ENCODE measurements around the gene ATP1A2. TPM values are rescaled to one million over a fixed set of nuclear protein-coding genes. Genes with fewer than 3 reads are reported as not detected.

ATP1A2 gene
- polyA plus RNA-seq, 1 experiment = 6.2 TPM

DNA sequence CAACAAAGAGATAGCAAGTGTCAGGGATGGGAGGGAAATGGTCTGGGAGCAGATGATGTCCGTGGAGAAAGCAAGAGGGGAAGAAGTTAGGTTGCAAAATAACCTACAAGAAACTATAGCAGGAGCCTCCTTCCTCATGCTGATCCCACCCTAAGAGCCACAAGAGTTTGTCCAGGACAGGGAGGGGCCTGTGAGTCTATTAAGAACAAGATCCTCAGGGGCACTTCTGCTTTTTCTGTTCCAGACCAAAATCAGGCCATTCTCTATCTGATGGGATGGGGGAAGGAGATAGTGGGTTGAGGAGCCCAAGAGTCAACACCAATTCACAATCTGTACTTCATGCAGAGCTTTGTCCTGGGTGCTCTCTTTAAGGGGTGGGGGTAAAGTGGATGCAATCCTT is 28.1 kb downstream of the ATP1A2 start:
- CTCF ChIA-PET = no interaction called here

DNA sequence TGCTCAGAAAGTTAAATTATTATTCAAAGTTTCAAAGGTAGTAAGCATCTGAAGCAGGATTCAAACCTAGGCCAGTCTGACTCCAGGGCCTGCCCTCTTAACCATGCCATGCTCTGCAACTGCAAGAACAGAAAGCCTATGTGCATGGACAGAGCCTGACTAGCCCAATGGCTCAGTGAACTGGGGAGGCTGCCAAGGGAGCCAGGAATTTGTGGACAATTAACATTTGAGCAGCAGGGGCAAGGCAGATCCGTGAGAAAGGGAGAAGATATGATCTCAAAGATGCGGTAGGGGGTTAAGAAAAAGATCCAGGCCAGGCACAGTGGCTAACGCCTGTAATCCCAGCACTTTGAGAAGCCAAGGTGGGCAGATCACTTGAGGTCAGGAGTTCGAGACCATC is 29.4 kb downstream of the ATP1A2 start:
- no peaks in the 10 kb centered on the region for H3K9me3 ChIP-seq (ENCODE audit: control insufficient read depth, insufficient read depth, low read length)
- H3K4me3 ChIP-seq (ENCODE audit: low read depth, low read length) = no peak overlapping the region
- no peak overlapping the region for H3K27ac ChIP-seq (ENCODE audit: low read depth, low read length)
- CTCF ChIA-PET = no interaction called here
- DNase-seq (ENCODE audit: low read depth, low spot score) = no peak
- POLR2A ChIA-PET = no interaction called here
- TF ChIP-seq, protein P1, sequence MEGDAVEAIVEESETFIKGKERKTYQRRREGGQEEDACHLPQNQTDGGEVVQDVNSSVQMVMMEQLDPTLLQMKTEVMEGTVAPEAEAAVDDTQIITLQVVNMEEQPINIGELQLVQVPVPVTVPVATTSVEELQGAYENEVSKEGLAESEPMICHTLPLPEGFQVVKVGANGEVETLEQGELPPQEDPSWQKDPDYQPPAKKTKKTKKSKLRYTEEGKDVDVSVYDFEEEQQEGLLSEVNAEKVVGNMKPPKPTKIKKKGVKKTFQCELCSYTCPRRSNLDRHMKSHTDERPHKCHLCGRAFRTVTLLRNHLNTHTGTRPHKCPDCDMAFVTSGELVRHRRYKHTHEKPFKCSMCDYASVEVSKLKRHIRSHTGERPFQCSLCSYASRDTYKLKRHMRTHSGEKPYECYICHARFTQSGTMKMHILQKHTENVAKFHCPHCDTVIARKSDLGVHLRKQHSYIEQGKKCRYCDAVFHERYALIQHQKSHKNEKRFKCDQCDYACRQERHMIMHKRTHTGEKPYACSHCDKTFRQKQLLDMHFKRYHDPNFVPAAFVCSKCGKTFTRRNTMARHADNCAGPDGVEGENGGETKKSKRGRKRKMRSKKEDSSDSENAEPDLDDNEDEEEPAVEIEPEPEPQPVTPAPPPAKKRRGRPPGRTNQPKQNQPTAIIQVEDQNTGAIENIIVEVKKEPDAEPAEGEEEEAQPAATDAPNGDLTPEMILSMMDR (IDR thresholded peaks at IDR 0.05; ENCODE audit: low read depth, low read length) = no peak
- H3K27me3 ChIP-seq (ENCODE audit: control insufficient read depth, insufficient read depth, low read length) = peaks cover 16% of the 10 kb centered on the region

More for the DNA sequence above, 28.1 kb downstream of the ATP1A2 start:
- Histone ChIP-seq H3K27ac (ENCODE audit: low read depth, low read length) (no peak overlapping the region), H3K27me3 (ENCODE audit: control insufficient read depth, insufficient read depth, low read length) (peaks cover 16% of the 10 kb centered on the region), H3K9me3 (ENCODE audit: control insufficient read depth, insufficient read depth, low read length) (no peaks in the 10 kb centered on the region), H3K4me3 (ENCODE audit: low read depth, low read length) (no peak overlapping the region)
- TF ChIP-seq, protein P1 (IDR thresholded peaks at IDR 0.05; ENCODE audit: low read depth, low read length) = no peak
- POLR2A ChIA-PET = no interaction called here
- no peak for DNase-seq (ENCODE audit: low read depth, low spot score)

DNA sequence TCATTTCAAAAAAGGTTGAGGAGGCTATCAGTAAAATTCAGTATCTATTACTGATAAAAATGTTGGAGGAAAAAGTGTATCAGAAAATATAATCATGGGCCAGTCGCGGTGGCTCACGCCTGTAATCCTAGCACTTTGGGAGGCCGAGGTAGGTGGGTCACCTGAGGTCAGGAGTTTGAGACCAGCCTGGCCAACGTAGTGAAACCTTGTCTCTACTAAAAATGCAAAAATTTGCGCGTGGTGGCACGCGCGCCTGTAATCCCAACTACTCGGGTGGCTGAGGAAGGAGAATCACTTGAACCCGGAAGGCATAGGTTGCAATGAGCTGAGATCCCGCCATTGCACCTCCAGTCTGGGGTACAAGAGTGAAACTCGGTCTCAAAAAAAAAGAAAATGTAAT is 30.5 kb downstream of the ATP1A2 start:
- no peak overlapping the region for H3K27ac ChIP-seq (ENCODE audit: low read depth, low read length)
- ChIA-PET CTCF (interaction anchor here (4.6 kb wide), 1 partner anchor 47 kb away, joined by 21 read pairs; no protein-coding TSS in a partner anchor), POLR2A (no interaction called here)
- no peak overlapping the region for H3K4me3 ChIP-seq (ENCODE audit: low read depth, low read length)
- H3K9me3 ChIP-seq (ENCODE audit: control insufficient read depth, insufficient read depth, low read length) = no peaks in the 10 kb centered on the region
- H3K27me3 ChIP-seq (ENCODE audit: control insufficient read depth, insufficient read depth, low read length) = peaks cover 15% of the 10 kb centered on the region
- DNase-seq (ENCODE audit: low read depth, low spot score) = no peak
- TF ChIP-seq, protein P1 (IDR thresholded peaks at IDR 0.05; ENCODE audit: low read depth, low read length) = no peak

DNA sequence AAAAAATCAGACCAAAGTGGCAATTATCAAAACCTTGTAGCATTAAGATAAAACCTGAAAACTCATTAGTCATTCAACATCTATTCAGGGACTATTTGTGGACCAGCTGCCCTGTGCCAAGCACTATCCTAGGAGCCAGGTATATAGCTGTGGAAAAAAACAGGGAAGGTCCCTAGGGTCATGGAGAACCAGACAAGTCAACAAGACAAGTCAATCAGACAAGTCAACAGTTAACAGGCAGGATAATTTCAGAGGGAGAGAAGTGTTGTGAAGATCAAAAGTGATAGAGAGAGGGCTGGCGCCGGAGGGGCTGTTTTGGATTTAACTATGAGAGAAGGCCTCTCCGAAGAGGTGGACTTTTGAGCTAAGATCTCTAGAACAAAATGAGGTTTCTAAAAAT is 32.6 kb downstream of the ATP1A2 start:
- Histone ChIP-seq H3K4me3 (ENCODE audit: low read depth, low read length) (no peak overlapping the region), H3K27ac (ENCODE audit: low read depth, low read length) (no peak overlapping the region), H3K27me3 (ENCODE audit: control insufficient read depth, insufficient read depth, low read length) (peaks cover 2% of the 10 kb centered on the region), H3K9me3 (ENCODE audit: control insufficient read depth, insufficient read depth, low read length) (no peaks in the 10 kb centered on the region)
- ChIA-PET POLR2A (interaction anchor here (0.7 kb wide), 1 partner anchor 45 kb away, joined by 3 read pairs; no protein-coding TSS in a partner anchor), CTCF (interaction anchor here (0.9 to 4.6 kb wide), 3 partner anchors 45 to 143 kb away, joined by 3 to 21 read pairs (median 3); no protein-coding TSS in a partner anchor)
- no peak for DNase-seq (ENCODE audit: low read depth, low spot score)
- TF ChIP-seq, protein P1 (IDR thresholded peaks at IDR 0.05; ENCODE audit: low read depth, low read length) = no peak

DNA sequence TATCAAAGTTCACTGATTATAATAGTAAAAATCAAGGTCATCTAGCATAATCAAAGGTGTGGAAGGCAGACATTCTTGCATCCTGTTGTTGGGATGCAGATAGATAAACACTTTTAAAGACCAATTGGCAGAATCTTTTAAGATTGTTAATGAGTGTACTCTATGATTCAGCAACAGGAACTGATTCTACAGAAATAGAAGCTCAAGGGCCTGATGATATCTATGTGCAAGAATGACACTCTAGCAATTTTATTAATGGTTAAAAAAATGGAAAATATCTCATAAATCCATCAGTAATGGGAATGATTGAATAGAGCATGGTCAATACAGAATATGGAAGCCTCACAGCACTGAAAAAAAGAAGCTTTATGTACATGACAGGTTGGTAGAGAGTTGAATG is 33.7 kb downstream of the ATP1A2 start:
- POLR2A ChIA-PET = no interaction called here
- CTCF ChIA-PET = interaction anchor here (0.6 to 4.6 kb wide), 4 partner anchors 41 to 1057 kb away, joined by 3 to 21 read pairs (median 4); no protein-coding TSS in a partner anchor
- no peak overlapping the region for H3K27ac ChIP-seq (ENCODE audit: low read depth, low read length)
- TF ChIP-seq, protein P1 (IDR thresholded peaks at IDR 0.05; ENCODE audit: low read depth, low read length) = no peak
- no peaks in the 10 kb centered on the region for H3K27me3 ChIP-seq (ENCODE audit: control insufficient read depth, insufficient read depth, low read length)
- no peak for DNase-seq (ENCODE audit: low read depth, low spot score)
- H3K4me3 ChIP-seq (ENCODE audit: low read depth, low read length) = no peak overlapping the region
- H3K9me3 ChIP-seq (ENCODE audit: control insufficient read depth, insufficient read depth, low read length) = no peaks in the 10 kb centered on the region
